H1 (cell line): ENCODE results near the gene NHLH1.

Experiments
- JUND ChIP-seq: IDR thresholded peaks from 2 replicates; pipeline ENCODE4 v1.6.1; 2011; ENCODE audit warnings: mild to moderate bottlenecking, improper control_type of control experiment, low read length
- POLR2A ChIP-seq, 2 experiments: IDR thresholded peaks; 1 replicate in 1 of 2; 2 replicates in 1 of 2; pipeline ENCODE4 v1.6.1; 2011; ENCODE audit warnings: low read depth in 2 of 2, low read length in 2 of 2, mild to moderate bottlenecking in 2 of 2; ENCODE audit errors: control extremely low read depth in 1 of 2

DNA sequence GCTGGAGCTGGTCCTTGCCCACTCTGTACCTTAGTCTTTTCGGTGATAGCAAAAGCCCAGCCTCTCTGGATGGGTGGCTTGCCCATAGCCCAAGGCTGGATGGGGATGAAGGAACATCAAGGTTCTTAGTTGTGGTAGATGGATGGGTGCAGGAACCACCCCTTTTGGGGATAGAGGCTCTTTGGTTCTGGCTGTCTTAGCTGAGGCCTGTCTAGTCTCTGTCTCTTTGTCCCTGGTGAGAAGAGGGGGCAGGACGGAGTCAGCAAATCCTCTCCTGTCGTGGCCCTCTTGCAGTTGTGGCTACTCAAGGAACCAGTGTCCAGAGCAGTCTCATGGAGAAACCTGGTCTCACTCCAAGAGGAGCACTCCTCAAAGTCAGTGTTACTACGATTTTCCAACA lies 42.0 kb downstream of the NHLH1 start:
- TF ChIP-seq POLR2A (IDR thresholded peaks at IDR 0.05; ENCODE audit: control extremely low read depth in 1 of 2, low read depth in 2 of 2, low read length in 2 of 2) (no peak), JUND (no peak)
